ENCODE measurements around the gene SAE1. TPM values are rescaled to one million over a fixed set of nuclear protein-coding genes. Genes with fewer than 3 reads are reported as not detected.

SAE1 gene
- total and polyA plus RNA-seq, 2 of the 4 experiments (the other 2 are of a cell fraction), result 165 to 184 TPM

DNA sequence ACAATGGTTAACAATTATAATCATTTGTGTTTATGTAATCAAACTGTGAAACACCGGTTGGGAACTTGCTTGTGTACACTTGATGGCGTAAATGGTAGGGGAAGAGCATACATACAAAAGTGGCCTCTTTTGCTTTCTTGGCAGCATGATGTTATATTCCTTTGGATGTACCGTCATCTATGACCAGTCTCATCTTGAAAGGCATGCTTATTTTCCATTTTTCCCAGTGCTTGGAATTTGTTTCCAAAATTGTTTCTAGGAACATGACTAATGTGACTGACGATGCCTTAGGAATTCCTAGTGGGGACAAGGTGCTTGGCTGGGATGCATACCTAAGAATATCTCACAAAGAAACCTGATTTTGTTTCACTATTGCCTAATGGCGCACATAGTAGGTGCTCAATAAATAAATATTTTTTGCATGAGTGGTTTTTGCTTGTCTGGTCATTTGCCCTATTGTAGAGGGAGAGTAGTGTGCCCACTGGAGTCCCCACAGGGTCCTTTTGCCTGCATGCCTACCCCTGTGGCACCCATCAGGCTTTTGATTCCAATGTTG lies 45.5 kb downstream of the SAE1 start:
- Histone ChIP-seq H3K56ac (ENCODE audit: extremely low read depth, insufficient read depth, low read length) (no peak overlapping the region), H4K20me1 (ENCODE audit: insufficient read depth, low read length) (peaks cover 33% of the 10 kb centered on the region), H3K9me1 (ENCODE audit: insufficient read depth, low read length) (peaks cover 15% of the 10 kb centered on the region), H3K27ac (ENCODE audit: insufficient read depth, low read length) (no peak overlapping the region), H3K4me2 (ENCODE audit: low read depth, low read length) (peak overlapping the region; percentile 45; the same call in 1 of the 2 replicates), H3K18ac (ENCODE audit: low read depth, low read length) (no peak overlapping the region), H3K4me3 (ENCODE audit: insufficient read depth, low read depth, low read length) (no peak overlapping the region), H3K9me3 (ENCODE audit: control insufficient read depth, insufficient read depth, low read length) (no peaks in the 10 kb centered on the region), H2AFZ (replicated peaks; ENCODE audit: low read length, poor library complexity) (no peak overlapping the region), H3K79me1 (ENCODE audit: low read depth in 1 of 2, low read length in 2 of 2) (peaks cover 33 to 67% of the 10 kb centered on the region in 2 experiments), H3K9ac (ENCODE audit: low read depth, low read length) (no peak overlapping the region), H3K27me3 (ENCODE audit: control insufficient read depth, insufficient read depth, low read length) (no peaks in the 10 kb centered on the region), H4K8ac (ENCODE audit: low read depth in 2 of 2, low read length in 2 of 2) (peak overlapping the region in 1 of 2 experiments; percentile 17; a peak in 1 of 4 replicates), H3K4me1 (ENCODE audit: control insufficient read depth, insufficient read depth, low read length) (peaks cover 10% of the 10 kb centered on the region), H3K23ac (ENCODE audit: low read depth, low read length) (0 out of 2 replicates have a peak overlapping the region, but pooled peaks have one; percentile 7), H4K5ac (ENCODE audit: low read depth, low read length) (no peak overlapping the region), H2BK120ac (ENCODE audit: low read depth, low read length) (no peak overlapping the region), H2BK20ac (ENCODE audit: low read depth, low read length) (no peak overlapping the region), H3K14ac (replicated peaks; ENCODE audit: low read depth, low read length) (0 out of 2 replicates have a peak overlapping the region, but pooled peaks have one; percentile 20), H3K36me3 (ENCODE audit: control insufficient read depth, insufficient read depth, low read length) (peaks cover 20% of the 10 kb centered on the region), H2BK5ac (ENCODE audit: low read depth, low read length, poor library complexity, severe bottlenecking) (peak overlapping the region; percentile 69), H4K91ac (ENCODE audit: insufficient read depth, low read depth, low read length) (no peak overlapping the region), H2BK15ac (ENCODE audit: low read depth, low read length) (no peak overlapping the region), H3K4ac (ENCODE audit: low read depth, low read length) (peak overlapping the region; percentile 14; the same call in 1 of the 2 replicates), H2AK5ac (ENCODE audit: low read depth, low read length) (no peak overlapping the region), H2AK9ac (replicated peaks; ENCODE audit: low read depth, low read length, poor library complexity) (no peak overlapping the region)
- BruUV-seq (replicated peaks), result no TSS peak
- ChIA-PET CTCF (no interaction called here), POLR2A (ENCODE audit: unreplicated experiment) (no interaction called here)
- peak; percentile 71 for ATAC-seq (ENCODE audit: low read depth)
- 0% methylated on average over 1 of the region's 5 CpGs; no CpG with 5 or more reads in 1 of the 2 experiments for WGBS, 2 experiments (ENCODE audit: extremely low coverage in 2 of 2, insufficient read length in 1 of 2)
- peak; percentile 97 for DNase-seq
- in situ Hi-C loops (cut with MboI; ENCODE audit: low sequenced_read_pairs) (no loop called here), dilution Hi-C loops (cut with HindIII; ENCODE audit: low sequenced_read_pairs, unreplicated experiment) (no loop called here), intact Hi-C loops (cut with micrococcal nuclease) (no loop called here)
- TF ChIP-seq SMC3 (IDR thresholded peaks at IDR 0.05; ENCODE audit: low read depth, low read length) (0 out of 2 replicates have a peak, but pooled peaks have one; percentile 7), MAFK (IDR thresholded peaks at IDR 0.05; ENCODE audit: low read depth, low read length) (0 out of 2 replicates have a peak, but pooled peaks have one; percentile 0), NFE2L2 (IDR thresholded peaks at IDR 0.05; ENCODE audit: low read depth, low read length) (no peak), FOS (IDR thresholded peaks at IDR 0.05; ENCODE audit: low read depth, low read length) (peak; percentile 47; the same call in 1 of the 2 replicates), RCOR1 (IDR thresholded peaks at IDR 0.05; ENCODE audit: insufficient replicate concordance, low read length) (peak; percentile 81), MXI1 (IDR thresholded peaks at IDR 0.05; ENCODE audit: borderline replicate concordance, low read depth, low read length) (no peak), CEBPB (IDR thresholded peaks at IDR 0.05; ENCODE audit: low read depth, low read length) (peak; percentile 16; the same call in 1 of the 2 replicates), CHD1 (IDR thresholded peaks at IDR 0.05; ENCODE audit: low read depth, low read length) (no peak), MAZ (IDR thresholded peaks at IDR 0.05; ENCODE audit: borderline replicate concordance, low read depth, low read length) (no peak), BHLHE40 (IDR thresholded peaks at IDR 0.05; ENCODE audit: low read depth, low read length) (0 out of 2 replicates have a peak, but pooled peaks have one; percentile 23), POLR2A (IDR thresholded peaks at IDR 0.05; ENCODE audit: low read depth, low read length) (no peak), RAD21 (IDR thresholded peaks at IDR 0.05; ENCODE audit: low read length) (no peak), RFX5 (IDR thresholded peaks at IDR 0.05; ENCODE audit: low read depth, low read length) (no peak)
- TF ChIP-seq, protein P1, sequence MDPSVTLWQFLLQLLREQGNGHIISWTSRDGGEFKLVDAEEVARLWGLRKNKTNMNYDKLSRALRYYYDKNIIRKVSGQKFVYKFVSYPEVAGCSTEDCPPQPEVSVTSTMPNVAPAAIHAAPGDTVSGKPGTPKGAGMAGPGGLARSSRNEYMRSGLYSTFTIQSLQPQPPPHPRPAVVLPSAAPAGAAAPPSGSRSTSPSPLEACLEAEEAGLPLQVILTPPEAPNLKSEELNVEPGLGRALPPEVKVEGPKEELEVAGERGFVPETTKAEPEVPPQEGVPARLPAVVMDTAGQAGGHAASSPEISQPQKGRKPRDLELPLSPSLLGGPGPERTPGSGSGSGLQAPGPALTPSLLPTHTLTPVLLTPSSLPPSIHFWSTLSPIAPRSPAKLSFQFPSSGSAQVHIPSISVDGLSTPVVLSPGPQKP (IDR thresholded peaks at IDR 0.05; ENCODE audit: borderline replicate concordance, low read depth, low read length), result no peak
- TF ChIP-seq, protein P2, sequence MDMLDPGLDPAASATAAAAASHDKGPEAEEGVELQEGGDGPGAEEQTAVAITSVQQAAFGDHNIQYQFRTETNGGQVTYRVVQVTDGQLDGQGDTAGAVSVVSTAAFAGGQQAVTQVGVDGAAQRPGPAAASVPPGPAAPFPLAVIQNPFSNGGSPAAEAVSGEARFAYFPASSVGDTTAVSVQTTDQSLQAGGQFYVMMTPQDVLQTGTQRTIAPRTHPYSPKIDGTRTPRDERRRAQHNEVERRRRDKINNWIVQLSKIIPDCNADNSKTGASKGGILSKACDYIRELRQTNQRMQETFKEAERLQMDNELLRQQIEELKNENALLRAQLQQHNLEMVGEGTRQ (IDR thresholded peaks at IDR 0.05; ENCODE audit: low read depth, low read length), result no peak

Measured in IMR-90 (cell line).